ENCODE data around the gene ECSIT. TPM values are rescaled to one million over a fixed set of nuclear protein-coding genes. Genes with fewer than 3 reads are reported as not detected.

Gene ECSIT
- total RNA-seq, 1 experiment from 2014 or later, result 56.4 TPM

GRCh38 chr19:11510444-11510843 lies 18.5 kb downstream of the ECSIT start:
- peaks cover 2% of the 10 kb centered on the region; the same call in 1 of the 2 replicates for H3K4me1 Mint-ChIP-seq
- H3K36me3 Mint-ChIP-seq, result peaks cover 6% of the 10 kb centered on the region
- H3K4me3 Mint-ChIP-seq, result no peak overlapping the region
- POLR2A ChIA-PET, result no interaction called here
- H3K9me3 Mint-ChIP-seq, result no peaks in the 10 kb centered on the region
- no peak for TF ChIP-seq KAT7 (CRISPR knock-in tag; IDR thresholded peaks at IDR 0.05; ENCODE audit: borderline replicate concordance)
- TF ChIP-seq CREM (CRISPR knock-in tag; IDR thresholded peaks at IDR 0.05), result no peak
- TF ChIP-seq E2F1 (CRISPR knock-in tag; IDR thresholded peaks at IDR 0.05), result no peak
- no peak for TF ChIP-seq GTF2I (CRISPR knock-in tag; conservative IDR thresholded peaks at IDR 0.05)
- TF ChIP-seq SMAD4 (CRISPR knock-in tag; IDR thresholded peaks at IDR 0.05), result no peak
- TF ChIP-seq SOX15 (CRISPR knock-in tag; IDR thresholded peaks at IDR 0.05), result no peak
- no peak overlapping the region for H3K27ac Mint-ChIP-seq
- DNase-seq (ENCODE audit: low spot score) (no peak), ATAC-seq (no peak)
- CTCF ChIA-PET, result no interaction called here
- no peaks in the 10 kb centered on the region for H3K27me3 Mint-ChIP-seq (ENCODE audit: low read depth)

- ChIA-PET POLR2A (no interaction called here), CTCF (no interaction called here)
- no peaks in the 10 kb centered on the region for H3K9me3 Mint-ChIP-seq
- peaks cover 8% of the 10 kb centered on the region for H3K4me1 Mint-ChIP-seq
- ATAC-seq (no peak), DNase-seq (ENCODE audit: low spot score) (no peak)
- no peak overlapping the region for H3K4me3 Mint-ChIP-seq
- TF ChIP-seq EMX1 (CRISPR knock-in tag; IDR thresholded peaks at IDR 0.05) (no peak), ATF2 (CRISPR knock-in tag; IDR thresholded peaks at IDR 0.05; ENCODE audit: borderline replicate concordance, low read depth) (no peak)
- H3K36me3 Mint-ChIP-seq, result peaks cover 4% of the 10 kb centered on the region
- H3K27ac Mint-ChIP-seq, result no peak overlapping the region
- no peaks in the 10 kb centered on the region for H3K27me3 Mint-ChIP-seq (ENCODE audit: low read depth)
Observed at GRCh38 chr19:11507370-11508078, 21.4 kb downstream of the ECSIT start.

GRCh38 chr19:11506967-11507366 lies 22.0 kb downstream of the ECSIT start:
- no peaks in the 10 kb centered on the region for H3K27me3 Mint-ChIP-seq (ENCODE audit: low read depth)
- CTCF ChIA-PET, result no interaction called here
- POLR2A ChIA-PET, result interaction anchor here (0.7 kb wide), 1 partner anchor 30 kb away, joined by 4 read pairs; no protein-coding TSS in a partner anchor

More at GRCh38 chr19:11506967-11507366, 22.0 kb downstream of the ECSIT start:
- no peak for ATAC-seq
- no peak for DNase-seq (ENCODE audit: low spot score)
- peak overlapping the region; percentile 75 for H3K4me3 Mint-ChIP-seq
- no peaks in the 10 kb centered on the region for H3K9me3 Mint-ChIP-seq
- H3K36me3 Mint-ChIP-seq, result no peaks in the 10 kb centered on the region
- no peak overlapping the region for H3K27ac Mint-ChIP-seq
- no peak for TF ChIP-seq ZNF416 (CRISPR knock-in tag; IDR thresholded peaks at IDR 0.05)
- no peak for TF ChIP-seq PRRX2 (CRISPR knock-in tag; IDR thresholded peaks at IDR 0.05)
- no peak for TF ChIP-seq FOXP4 (CRISPR knock-in tag; IDR thresholded peaks at IDR 0.05)
- TF ChIP-seq FOXP1 (CRISPR knock-in tag; IDR thresholded peaks at IDR 0.05; ENCODE audit: borderline replicate concordance), result no peak
- no peak for TF ChIP-seq MAX (CRISPR knock-in tag; IDR thresholded peaks at IDR 0.05)
- no peak for TF ChIP-seq PRDM15 (CRISPR knock-in tag; IDR thresholded peaks at IDR 0.05)
- H3K4me1 Mint-ChIP-seq, result peaks cover 8% of the 10 kb centered on the region
